ENCODE data around the gene FER.

DNA sequence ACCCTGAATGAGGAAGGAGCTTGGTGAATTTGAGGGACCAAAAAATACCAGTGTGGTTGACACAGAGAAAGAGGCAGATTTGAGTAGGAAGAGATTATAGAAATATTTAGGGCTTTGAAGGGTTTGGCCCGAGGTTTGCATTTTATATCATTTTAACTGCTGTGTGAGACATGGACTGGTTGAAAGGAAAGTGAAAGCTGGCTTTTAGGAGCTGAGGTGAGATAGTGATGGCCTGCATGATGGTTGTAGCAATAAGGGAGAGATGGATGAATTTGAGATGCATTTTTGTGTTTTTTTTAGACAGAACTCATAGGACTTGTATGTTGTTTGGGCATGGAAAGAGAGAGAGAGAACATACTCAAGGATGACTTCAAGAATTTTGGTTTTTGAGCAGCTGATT lies 21.7 kb downstream of the FER start:
- TF ChIP-seq USF1 (CRISPR knock-in tag; IDR thresholded peaks at IDR 0.05) (no peak), HMGXB4 (CRISPR knock-in tag; IDR thresholded peaks at IDR 0.05) (no peak), FOXJ3 (CRISPR knock-in tag; IDR thresholded peaks at IDR 0.05) (no peak), TAF1 (IDR thresholded peaks at IDR 0.05; ENCODE audit: control insufficient read depth, extremely low read depth, insufficient read depth, low read length, severe bottlenecking) (no peak), CHD2 (IDR thresholded peaks at IDR 0.05; ENCODE audit: low read depth, low read length) (no peak), NFE2L1 (tag; IDR thresholded peaks at IDR 0.05; ENCODE audit: borderline replicate concordance, low read depth) (no peak), CBX5 (IDR thresholded peaks at IDR 0.05; ENCODE audit: borderline replicate concordance, low read depth) (no peak), HMG20A (CRISPR knock-in tag; conservative IDR thresholded peaks at IDR 0.05) (no peak)
- TF ChIP-seq, protein P1, sequence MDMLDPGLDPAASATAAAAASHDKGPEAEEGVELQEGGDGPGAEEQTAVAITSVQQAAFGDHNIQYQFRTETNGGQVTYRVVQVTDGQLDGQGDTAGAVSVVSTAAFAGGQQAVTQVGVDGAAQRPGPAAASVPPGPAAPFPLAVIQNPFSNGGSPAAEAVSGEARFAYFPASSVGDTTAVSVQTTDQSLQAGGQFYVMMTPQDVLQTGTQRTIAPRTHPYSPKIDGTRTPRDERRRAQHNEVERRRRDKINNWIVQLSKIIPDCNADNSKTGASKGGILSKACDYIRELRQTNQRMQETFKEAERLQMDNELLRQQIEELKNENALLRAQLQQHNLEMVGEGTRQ (CRISPR knock-in tag; IDR thresholded peaks at IDR 0.05): no peak
- TF ChIP-seq, protein P2, sequence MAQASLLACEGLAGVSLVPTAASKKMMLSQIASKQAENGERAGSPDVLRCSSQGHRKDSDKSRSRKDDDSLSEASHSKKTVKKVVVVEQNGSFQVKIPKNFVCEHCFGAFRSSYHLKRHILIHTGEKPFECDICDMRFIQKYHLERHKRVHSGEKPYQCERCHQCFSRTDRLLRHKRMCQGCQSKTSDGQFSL (CRISPR knock-in tag; IDR thresholded peaks at IDR 0.05): no peak
- TF ChIP-seq, protein P2 (tag; IDR thresholded peaks at IDR 0.05): no peak
- TF ChIP-seq, protein P3, sequence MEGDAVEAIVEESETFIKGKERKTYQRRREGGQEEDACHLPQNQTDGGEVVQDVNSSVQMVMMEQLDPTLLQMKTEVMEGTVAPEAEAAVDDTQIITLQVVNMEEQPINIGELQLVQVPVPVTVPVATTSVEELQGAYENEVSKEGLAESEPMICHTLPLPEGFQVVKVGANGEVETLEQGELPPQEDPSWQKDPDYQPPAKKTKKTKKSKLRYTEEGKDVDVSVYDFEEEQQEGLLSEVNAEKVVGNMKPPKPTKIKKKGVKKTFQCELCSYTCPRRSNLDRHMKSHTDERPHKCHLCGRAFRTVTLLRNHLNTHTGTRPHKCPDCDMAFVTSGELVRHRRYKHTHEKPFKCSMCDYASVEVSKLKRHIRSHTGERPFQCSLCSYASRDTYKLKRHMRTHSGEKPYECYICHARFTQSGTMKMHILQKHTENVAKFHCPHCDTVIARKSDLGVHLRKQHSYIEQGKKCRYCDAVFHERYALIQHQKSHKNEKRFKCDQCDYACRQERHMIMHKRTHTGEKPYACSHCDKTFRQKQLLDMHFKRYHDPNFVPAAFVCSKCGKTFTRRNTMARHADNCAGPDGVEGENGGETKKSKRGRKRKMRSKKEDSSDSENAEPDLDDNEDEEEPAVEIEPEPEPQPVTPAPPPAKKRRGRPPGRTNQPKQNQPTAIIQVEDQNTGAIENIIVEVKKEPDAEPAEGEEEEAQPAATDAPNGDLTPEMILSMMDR (IDR thresholded peaks at IDR 0.05 in 2 of 3, conservative IDR thresholded peaks at IDR 0.05 in 1 of 3; ENCODE audit: insufficient read depth in 2 of 3, low read depth in 1 of 3, low read length in 3 of 3): no peak
- TF ChIP-seq, protein P4, sequence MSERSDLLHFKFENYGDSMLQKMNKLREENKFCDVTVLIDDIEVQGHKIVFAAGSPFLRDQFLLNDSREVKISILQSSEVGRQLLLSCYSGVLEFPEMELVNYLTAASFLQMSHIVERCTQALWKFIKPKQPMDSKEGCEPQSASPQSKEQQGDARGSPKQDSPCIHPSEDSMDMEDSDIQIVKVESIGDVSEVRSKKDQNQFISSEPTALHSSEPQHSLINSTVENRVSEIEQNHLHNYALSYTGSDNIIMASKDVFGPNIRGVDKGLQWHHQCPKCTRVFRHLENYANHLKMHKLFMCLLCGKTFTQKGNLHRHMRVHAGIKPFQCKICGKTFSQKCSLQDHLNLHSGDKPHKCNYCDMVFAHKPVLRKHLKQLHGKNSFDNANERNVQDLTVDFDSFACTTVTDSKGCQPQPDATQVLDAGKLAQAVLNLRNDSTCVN (CRISPR knock-in tag; IDR thresholded peaks at IDR 0.05): no peak
- TF ChIP-seq, protein P5, sequence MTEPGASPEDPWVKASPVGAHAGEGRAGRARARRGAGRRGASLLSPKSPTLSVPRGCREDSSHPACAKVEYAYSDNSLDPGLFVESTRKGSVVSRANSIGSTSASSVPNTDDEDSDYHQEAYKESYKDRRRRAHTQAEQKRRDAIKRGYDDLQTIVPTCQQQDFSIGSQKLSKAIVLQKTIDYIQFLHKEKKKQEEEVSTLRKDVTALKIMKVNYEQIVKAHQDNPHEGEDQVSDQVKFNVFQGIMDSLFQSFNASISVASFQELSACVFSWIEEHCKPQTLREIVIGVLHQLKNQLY (CRISPR knock-in tag; conservative IDR thresholded peaks at IDR 0.05): no peak
